B cell (primary cell): Measurements from ENCODE around the gene PIGQ. TPM values are rescaled to one million over a fixed set of nuclear protein-coding genes. Genes with fewer than 3 reads are reported as not detected.

Source experiments
- ATAC-seq: fragments of 200-7000 bp; cut with Tn5 transposase; one replicate; pipeline ENCODE4 v1.10.0; 2021; ENCODE audit warnings: low read depth, mild to moderate bottlenecking, moderate number of reproducible peaks, moderate library complexity
- CTCF ChIA-PET: fragments of 350-600 bp; sonication (Branson Sonifier 250); formaldehyde crosslinking; loops from one replicate; lab custom pipeline; 2021; ENCODE audit warnings: antibody characterized with exemption, inconsistent platforms; lab: Charles Lee
- POLR2A ChIA-PET: fragments of 350-600 bp; sonication (Branson Sonifier 250); formaldehyde crosslinking; loops from one replicate; lab custom pipeline; 2021; ENCODE audit warnings: antibody characterized with exemption; lab: Charles Lee
- DNase-seq: peaks from one replicate; pipeline ENCODE4 v3.0.0; 2013
- H2AFZ ChIP-seq: 2 replicates; pipeline ENCODE4 v1.6.1; 2012; ENCODE audit warnings: mild to moderate bottlenecking, low read depth, low read length; ENCODE audit not compliant: insufficient read depth, poor library complexity, severe bottlenecking
- H3K27ac ChIP-seq, 2 donors: 1 replicate in 1 of 2; 2 replicates in 1 of 2; pipeline ENCODE4 v1.5.1; 2012 to 2013; ENCODE audit warnings: low read length in 2 of 2, mild to moderate bottlenecking in 2 of 2, moderate library complexity in 1 of 2
- H3K27me3 ChIP-seq, 4 experiments: fragments of 200-600 bp in 1 of 4; sonication (generic) in 1 of 4; replicated peaks in 1 of 4; 1 replicate in 2 of 4; 2 replicates in 2 of 4; pipeline versions ENCODE4 v1.6.1 to v1.7.0; 2013 to 2016; ENCODE audit warnings: low read length in 3 of 4, mild to moderate bottlenecking in 2 of 4, mixed read lengths in 1 of 4, moderate library complexity in 1 of 4; ENCODE audit not compliant: insufficient read depth in 4 of 4, control insufficient read depth in 3 of 4; ENCODE audit errors: control extremely low read depth in 1 of 4
- H3K36me3 ChIP-seq, 2 experiments: replicated peaks in 1 of 2; 1 replicate in 1 of 2; 2 replicates in 1 of 2; pipeline versions ENCODE4 v1.6.1 to v1.7.1; 2013; ENCODE audit warnings: low read length in 1 of 2; ENCODE audit not compliant: insufficient read depth in 2 of 2, control insufficient read depth in 1 of 2; ENCODE audit errors: control extremely low read depth in 1 of 2, extremely low read depth in 1 of 2
- H3K4me1 ChIP-seq, 2 donors: fragments of 200-600 bp in 1 of 2; sonication (generic) in 1 of 2; 1 replicate in 1 of 2; 2 replicates in 1 of 2; pipeline versions ENCODE4 v1.5.1 to v1.6.1; 2013 to 2017; ENCODE audit warnings: low read length in 2 of 2; ENCODE audit not compliant: control insufficient read depth in 2 of 2, insufficient read depth in 2 of 2
- H3K4me2 ChIP-seq: replicated peaks from 2 replicates; pipeline ENCODE3; 2012; ENCODE audit warnings: mild to moderate bottlenecking, low read depth, low read length; ENCODE audit not compliant: poor library complexity, severe bottlenecking
- H3K4me3 ChIP-seq, 5 experiments: fragments of 200-600 bp in 1 of 5; sonication (generic) in 1 of 5; 1 replicate in 3 of 5; 2 replicates in 2 of 5; pipeline versions ENCODE4 v1.5.1 to v1.7.0; 2011 to 2016; ENCODE audit warnings: low read length in 4 of 5, mild to moderate bottlenecking in 4 of 5, low read depth in 2 of 5, control low read depth in 1 of 5, moderate library complexity in 1 of 5; ENCODE audit not compliant: insufficient read depth in 1 of 5; ENCODE audit errors: control extremely low read depth in 1 of 5, extremely low read depth in 1 of 5
- H3K79me2 ChIP-seq: fragments of 200-600 bp; sonication (generic); one replicate; pipeline ENCODE4 v1.6.0; 2016; ENCODE audit warnings: low read length; ENCODE audit not compliant: control insufficient read depth, insufficient read depth
- H3K9ac ChIP-seq: fragments of 200-600 bp; sonication (generic); 2 replicates; pipeline ENCODE4 v1.6.1; 2017; ENCODE audit warnings: mild to moderate bottlenecking, low read length, moderate library complexity
- H3K9me3 ChIP-seq, 3 donors: one replicate each; pipeline versions ENCODE4 v1.6.1 to v1.7.1; 2013; ENCODE audit warnings: low read length in 2 of 3; ENCODE audit not compliant: control insufficient read depth in 2 of 3, insufficient read depth in 1 of 3; ENCODE audit errors: control extremely low read depth in 1 of 3
- H4K20me1 ChIP-seq: 2 replicates; pipeline ENCODE4 v1.6.0; 2012; ENCODE audit warnings: mild to moderate bottlenecking, low read length; ENCODE audit not compliant: insufficient read depth, control insufficient read depth, poor library complexity, severe bottlenecking
- H3K27ac Mint-ChIP-seq: one replicate; pipeline ENCODE4 v1.8.0; 2021; ENCODE audit warnings: mixed read lengths
- H3K27me3 Mint-ChIP-seq: one replicate; pipeline ENCODE4 v1.8.0; 2021; ENCODE audit warnings: mixed read lengths
- H3K4me1 Mint-ChIP-seq: one replicate; pipeline ENCODE4 v1.8.0; 2021; ENCODE audit warnings: mixed read lengths
- H3K4me3 Mint-ChIP-seq: one replicate; pipeline ENCODE4 v1.8.0; 2021; ENCODE audit warnings: mixed read lengths
- H3K9me3 Mint-ChIP-seq: one replicate; pipeline ENCODE4 v1.8.0; 2022; ENCODE audit warnings: mixed read lengths; ENCODE audit not compliant: insufficient read depth
- CTCF ChIP-seq: fragments of 200-600 bp; IDR thresholded peaks from one replicate; pipeline ENCODE4 v1.8.0; 2022; ENCODE audit warnings: antibody characterized with exemption, mild to moderate bottlenecking
- EZH2 ChIP-seq: IDR thresholded peaks from 2 replicates; pipeline ENCODE4 v1.6.1; 2012; ENCODE audit warnings: borderline replicate concordance, low read depth, mild to moderate bottlenecking, moderate library complexity, low read length; ENCODE audit not compliant: insufficient read depth, poor library complexity, severe bottlenecking
- WGBS: methylation state at CpG from one replicate; pipeline ENCODE4 v1.1.5; 2013; ENCODE audit warnings: missing lambda C conversion rate; ENCODE audit not compliant: insufficient coverage; 5-methylcytosine and 5-hydroxymethylcytosine counted together
- intact Hi-C: fragments of 100-400 bp; cut with micrococcal nuclease; formaldehyde crosslinking; loops from one replicate; pipeline ENCODE4 v1.10.0; 2022
- polyA plus RNA-seq: library from polyadenylated mRNA; depleted of rRNA; stranded (reverse); fragments of >200 nt; gene quantifications from 2 replicates; pipeline ENCODE4 v1.2.3, GENCODE V29; 2012
- total RNA-seq, 2 donors: library from RNA; stranded (reverse); fragments of 120-200 nt in 1 of 2; gene quantifications; 1 replicate in 1 of 2; 2 replicates in 1 of 2; pipeline versions ENCODE4 v1.2.3 to v1.2.4, GENCODE V29; 2013 to 2022

PIGQ gene
- total and polyA plus RNA-seq, 2 donors (not counting 1 experiment from before 2014, with no cell fraction given), result 56.9 to 68.5 TPM

- H3K27ac ChIP-seq, result peak overlapping the region in 1 of 2 donors; percentile 33
Observed at GRCh38 chr16:529012-529575, 40.7 kb upstream of the PIGQ start.

More at GRCh38 chr16:529012-529575, 40.7 kb upstream of the PIGQ start:
- H4K20me1 ChIP-seq, result peaks cover 72% of the 10 kb centered on the region
- peak overlapping the region; percentile 93 for H3K4me2 ChIP-seq
- H3K4me3 ChIP-seq, result peak overlapping the region in 4 of 5 experiments; percentile 55 to 74 (median 64)
- peaks cover 25 to 44% of the 10 kb centered on the region in 2 donors for H3K4me1 ChIP-seq
- H3K9me3 ChIP-seq, result no peaks in the 10 kb centered on the region
- WGBS, result 59% methylated on average over 11 of the region's 12 CpGs
- Mint-ChIP-seq H3K27me3 (no peaks in the 10 kb centered on the region), H3K4me1 (peaks cover 33% of the 10 kb centered on the region), H3K4me3 (peak overlapping the region; percentile 83), H3K27ac (peak overlapping the region; percentile 83), H3K9me3 (no peaks in the 10 kb centered on the region)
- peak overlapping the region; percentile 65 for H3K9ac ChIP-seq
- ChIA-PET POLR2A (no interaction called here), CTCF (no interaction called here)
- intact Hi-C loops, result loop anchor here (5.0 kb wide), 1 partner anchor 147 kb away; the partner anchor contains the start of gene PGAP6
- DNase-seq, result no peak
- H2AFZ ChIP-seq, result peak overlapping the region; percentile 68
- peaks cover 69% of the 10 kb centered on the region for H3K79me2 ChIP-seq
- H3K36me3 ChIP-seq, result no peaks in the 10 kb centered on the region
- ATAC-seq, result no peak
- no peaks in the 10 kb centered on the region for H3K27me3 ChIP-seq
- no peak for TF ChIP-seq CTCF
- TF ChIP-seq EZH2, result no peak
